Measurements from ENCODE around the gene EPHA6. TPM values are rescaled to one million over a fixed set of nuclear protein-coding genes. Genes with fewer than 3 reads are reported as not detected.

EPHA6 gene
- total and polyA plus RNA-seq, 9 of the 15 experiments (the other 6 are each of a cell fraction or from before 2014, with no cell fraction given) = not detected

GRCh38 chr3:97464035-97464434, 649.6 kb downstream of the EPHA6 start (continued):
- TF ChIP-seq RBM39 (optimal IDR thresholded peaks at IDR 0.05; ENCODE audit: low read depth, low read length) = no peak

GRCh38 chr3:97470481-97470880, 656.1 kb downstream of the EPHA6 start:
- 0% methylated on average over 2 of the region's 2 CpGs for WGBS (ENCODE audit: insufficient coverage, low coverage, missing lambda C conversion rate)
- no peaks in the 10 kb centered on the region for H3K4me1 ChIP-seq (replicated peaks in 1 of 2; ENCODE audit: control insufficient read depth in 2 of 2, insufficient read depth in 2 of 2, low read length in 2 of 2)
- H3K9ac ChIP-seq (ENCODE audit: insufficient read depth in 1 of 2, low read depth in 2 of 2, low read length in 2 of 2) = no peak overlapping the region
- intact Hi-C loops (cut with micrococcal nuclease) (no loop called here), in situ Hi-C loops (cut with MboI) (no loop called here)
- BruUV-seq (replicated peaks) = no TSS peak
- no peaks in the 10 kb centered on the region for H3K79me2 ChIP-seq (ENCODE audit: control insufficient read depth, insufficient read depth, low read length)
- FAIRE-seq = no peak
- H3K4me2 ChIP-seq (ENCODE audit: insufficient read depth, low read length) = no peak overlapping the region
- no peaks in the 10 kb centered on the region for H4K20me1 ChIP-seq (replicated peaks; ENCODE audit: control insufficient read depth, insufficient read depth, low read length)
- ChIA-PET POLR2A (no interaction called here), CTCF (ENCODE audit: low intra/inter-chr PET ratio) (no interaction called here)
- H3K27ac ChIP-seq (ENCODE audit: extremely low read depth, low read depth, low read length) = no peak overlapping the region
- H2AFZ ChIP-seq (ENCODE audit: low read depth, low read length) = no peak overlapping the region
- no peaks in the 10 kb centered on the region for H3K9me3 ChIP-seq (replicated peaks; ENCODE audit: control insufficient read depth, insufficient read depth, low read depth, low read length)
- no peak overlapping the region for H3K4me3 ChIP-seq
- no peak for DNase-seq (ENCODE audit: extremely low read depth in 1 of 4, low spot score in 3 of 4)
- no peaks in the 10 kb centered on the region for H3K9me1 ChIP-seq (ENCODE audit: control insufficient read depth, insufficient read depth, low read length)
- no peak for ATAC-seq
- H3K27me3 ChIP-seq (ENCODE audit: control insufficient read depth in 2 of 2, insufficient read depth in 2 of 2, low read length in 2 of 2) = no peaks in the 10 kb centered on the region
- TF ChIP-seq E2F3 (CRISPR knock-in tag; IDR thresholded peaks at IDR 0.05) (no peak), POLR3A (IDR thresholded peaks at IDR 0.05; ENCODE audit: borderline replicate concordance, extremely low read depth, insufficient read depth, insufficient read length) (no peak), E2F8 (IDR thresholded peaks at IDR 0.05; ENCODE audit: low read depth, partially characterized antibody) (no peak), U2AF2 (optimal IDR thresholded peaks at IDR 0.05; ENCODE audit: low read depth, low read length) (no peak), FOXA1 (IDR thresholded peaks at IDR 0.05; ENCODE audit: borderline replicate concordance) (no peak), STAG1 (CRISPR knock-in tag; IDR thresholded peaks at IDR 0.05; ENCODE audit: borderline replicate concordance) (no peak), HNRNPLL (IDR thresholded peaks at IDR 0.05; ENCODE audit: low read depth, low read length, poor library complexity, severe bottlenecking) (no peak), CREB5 (CRISPR knock-in tag; IDR thresholded peaks at IDR 0.05) (no peak), ZKSCAN3 (CRISPR knock-in tag; IDR thresholded peaks at IDR 0.05) (no peak), KAT2B (IDR thresholded peaks at IDR 0.05; ENCODE audit: low read depth, low read length) (no peak), ZNF23 (CRISPR knock-in tag; IDR thresholded peaks at IDR 0.05) (no peak), NFE2 (IDR thresholded peaks at IDR 0.05; ENCODE audit: low read depth) (no peak)
- TF ChIP-seq, protein P1, sequence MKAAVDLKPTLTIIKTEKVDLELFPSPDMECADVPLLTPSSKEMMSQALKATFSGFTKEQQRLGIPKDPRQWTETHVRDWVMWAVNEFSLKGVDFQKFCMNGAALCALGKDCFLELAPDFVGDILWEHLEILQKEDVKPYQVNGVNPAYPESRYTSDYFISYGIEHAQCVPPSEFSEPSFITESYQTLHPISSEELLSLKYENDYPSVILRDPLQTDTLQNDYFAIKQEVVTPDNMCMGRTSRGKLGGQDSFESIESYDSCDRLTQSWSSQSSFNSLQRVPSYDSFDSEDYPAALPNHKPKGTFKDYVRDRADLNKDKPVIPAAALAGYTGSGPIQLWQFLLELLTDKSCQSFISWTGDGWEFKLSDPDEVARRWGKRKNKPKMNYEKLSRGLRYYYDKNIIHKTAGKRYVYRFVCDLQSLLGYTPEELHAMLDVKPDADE (conservative IDR thresholded peaks at IDR 0.05; ENCODE audit: control insufficient read depth, low read depth, low read length) = no peak
- TF ChIP-seq, protein P2, sequence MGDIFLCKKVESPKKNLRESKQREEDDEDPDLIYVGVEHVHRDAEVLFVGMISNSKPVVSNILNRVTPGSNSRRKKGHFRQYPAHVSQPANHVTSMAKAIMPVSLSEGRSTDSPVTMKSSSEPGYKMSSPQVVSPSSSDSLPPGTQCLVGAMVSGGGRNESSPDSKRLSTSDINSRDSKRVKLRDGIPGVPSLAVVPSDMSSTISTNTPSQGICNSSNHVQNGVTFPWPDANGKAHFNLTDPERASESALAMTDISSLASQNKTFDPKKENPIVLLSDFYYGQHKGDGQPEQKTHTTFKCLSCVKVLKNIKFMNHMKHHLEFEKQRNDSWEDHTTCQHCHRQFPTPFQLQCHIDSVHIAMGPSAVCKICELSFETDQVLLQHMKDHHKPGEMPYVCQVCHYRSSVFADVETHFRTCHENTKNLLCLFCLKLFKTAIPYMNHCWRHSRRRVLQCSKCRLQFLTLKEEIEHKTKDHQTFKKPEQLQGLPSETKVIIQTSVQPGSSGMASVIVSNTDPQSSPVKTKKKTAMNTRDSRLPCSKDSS (IDR thresholded peaks at IDR 0.05; ENCODE audit: low read depth, partially characterized antibody) = no peak
- no peaks in the 10 kb centered on the region for H3K36me3 ChIP-seq (ENCODE audit: control insufficient read depth, insufficient read depth, low read length)

Measured in K562 (cell line).